Lower leg skin (tissue), 4 donors: ENCODE results near the gene BDH2. TPM values are rescaled to one million over a fixed set of nuclear protein-coding genes. Genes with fewer than 3 reads are reported as not detected.

Experiments
- DNase-seq, 2 donors: peaks; one replicate each; pipeline ENCODE4 v3.0.0-alpha.2; 2019; ENCODE audit warnings: low spot score in 2 of 2
- H3K4me3 ChIP-seq: fragments of 200-600 bp; sonication (generic); 2 replicates; pipeline ENCODE4 v1.5.1; 2017; ENCODE audit warnings: mild to moderate bottlenecking, low read depth; ENCODE audit not compliant: poor library complexity, severe bottlenecking
- CTCF ChIP-seq, 3 donors: fragments of 450-650 bp; IDR thresholded peaks; one replicate each; pipeline ENCODE4 v1.5.1; 2016; ENCODE audit warnings: antibody characterized with exemption in 3 of 3, mild to moderate bottlenecking in 3 of 3, moderate library complexity in 2 of 3
- POLR2A ChIP-seq, 2 donors: fragments of 450-650 bp; IDR thresholded peaks; one replicate each; pipeline ENCODE4 v1.6.1; 2016 to 2017; ENCODE audit warnings: antibody characterized with exemption in 2 of 2, mild to moderate bottlenecking in 1 of 2, moderate library complexity in 1 of 2
- WGBS, 2 donors: methylation state at CpG; one replicate each; pipeline ENCODE4 v1.1.5; 2018; 5-methylcytosine and 5-hydroxymethylcytosine counted together
- intact Hi-C: fragments of 100-400 bp; cut with DNase I; formaldehyde crosslinking; loops from one replicate; pipeline ENCODE4 v1.15.0; 2023; ENCODE audit warnings: low total_unique reads
- total RNA-seq, 4 donors: library from RNA; depleted of rRNA; stranded (reverse); fragments of >200 nt; gene quantifications; one replicate each; pipeline ENCODE4 v1.1.0, GENCODE V29; 2016

Gene BDH2
- total RNA-seq, 4 donors from 2014 or later, result 29.9 to 44.5 (median 38.9) TPM

- no peak for TF ChIP-seq CTCF (IDR thresholded peaks at IDR 0.05)
- TF ChIP-seq POLR2A (IDR thresholded peaks at IDR 0.05), result no peak
- WGBS, 2 donors, result 85 to 95% methylated on average over 2 of the region's 2 CpGs
- intact Hi-C loops, result no loop called here
- DNase-seq, result no peak
- no peak overlapping the region for H3K4me3 ChIP-seq
Observed at GRCh38 chr4:103032574-103032973, 67.1 kb downstream of the BDH2 start.

- intact Hi-C loops, result no loop called here
- WGBS, 2 donors, result 95 to 98% methylated on average over 3 of the region's 3 CpGs
- no peak overlapping the region for H3K4me3 ChIP-seq
- no peak for DNase-seq
- TF ChIP-seq POLR2A (IDR thresholded peaks at IDR 0.05), result no peak
- no peak for TF ChIP-seq CTCF (IDR thresholded peaks at IDR 0.05)
Observed at GRCh38 chr4:103030791-103031190, 68.8 kb downstream of the BDH2 start.

GRCh38 chr4:103029300-103029699, 70.3 kb downstream of the BDH2 start:
- DNase-seq, result no peak
- TF ChIP-seq POLR2A (IDR thresholded peaks at IDR 0.05) (no peak), CTCF (IDR thresholded peaks at IDR 0.05) (no peak)
- H3K4me3 ChIP-seq, result no peak overlapping the region
- intact Hi-C loops, result no loop called here
- 90 to 94% methylated on average over 1 of the region's 1 CpG for WGBS, 2 donors

Other genes with a start within 250 kb of the BDH2 start
- gene CISD2, start 230.8 kb downstream of the BDH2 start, total RNA-seq, result 10 to 100 TPM in 3 of 4 donors, 1 to 10 TPM in 1; 5.5 to 12.0 (median 11.3) TPM
- 1 to 10 TPM in 1 of 4 donors, under 1 TPM in 3; 0.30 to 1.4 (median 0.51) TPM for gene SLC9B1, start 80.1 kb downstream of the BDH2 start, total RNA-seq
- gene SLC9B2, start 23.1 kb downstream of the BDH2 start, total RNA-seq, result 1 to 10 TPM; 1.3 to 4.3 (median 2.8) TPM
- gene CENPE, start 98.5 kb upstream of the BDH2 start, total RNA-seq, result 1 to 10 TPM in 3 of 4 donors, under 1 TPM in 1; 0.80 to 1.7 (median 1.4) TPM